ENCODE measurements around the gene XK. TPM values are rescaled to one million over a fixed set of nuclear protein-coding genes. Genes with fewer than 3 reads are reported as not detected.

Gene XK
- total and polyA plus RNA-seq, 8 donors: 1.1 to 47.7 (median 13.9) TPM

GRCh38 chrX:37690119-37690518 is 4.5 kb downstream of the XK start:
- Histone ChIP-seq H3K9me3 (peaks cover 0 to 5% (median 0%) of the 10 kb centered on the region in 4 donors), H3K36me3 (no peaks in the 10 kb centered on the region), H3K4me1 (peaks cover 0 to 5% (median under 1%) of the 10 kb centered on the region in 4 donors), H3K27ac (peak overlapping the region in 1 of 5 donors; percentile 36), H3K27me3 (peaks cover 0 to 4% (median 0%) of the 10 kb centered on the region in 3 donors), H3K4me3 (no peak overlapping the region)
- DNase-seq: no peak
- no peak for TF ChIP-seq POLR2AphosphoS5 (IDR thresholded peaks at IDR 0.05)
- TF ChIP-seq EP300 (IDR thresholded peaks at IDR 0.05): no peak
- TF ChIP-seq POLR2A (IDR thresholded peaks at IDR 0.05): no peak
- TF ChIP-seq CTCF (IDR thresholded peaks at IDR 0.05): no peak
- intact Hi-C loops (cut with DNase I; ENCODE audit: low total_unique reads): no loop called here

- no peaks in the 10 kb centered on the region for H3K9me3 ChIP-seq
- H3K4me3 ChIP-seq: no peak overlapping the region
- 65 to 85% (median 73%) methylated on average over 3 of the region's 3 CpGs for WGBS, 5 donors
- no peak overlapping the region for H3K27ac ChIP-seq
- H3K36me3 ChIP-seq: no peaks in the 10 kb centered on the region
- TF ChIP-seq POLR2A (IDR thresholded peaks at IDR 0.05) (no peak), CTCF (IDR thresholded peaks at IDR 0.05) (no peak), POLR2AphosphoS5 (IDR thresholded peaks at IDR 0.05) (no peak), EP300 (IDR thresholded peaks at IDR 0.05) (no peak)
- intact Hi-C loops (cut with DNase I; ENCODE audit: low total_unique reads): no loop called here
- no peaks in the 10 kb centered on the region for H3K27me3 ChIP-seq
- no peak for DNase-seq
- H3K4me1 ChIP-seq: peaks cover 0 to 12% (median 3%) of the 10 kb centered on the region in 4 donors
Measured at GRCh38 chrX:37692918-37693317, 7.3 kb downstream of the XK start.

- Histone ChIP-seq H3K27ac (peak overlapping the region in 1 of 5 donors; percentile 9), H3K36me3 (no peaks in the 10 kb centered on the region), H3K4me3 (no peak overlapping the region), H3K4me1 (peaks cover 0 to 15% (median 4%) of the 10 kb centered on the region in 4 donors), H3K27me3 (peaks cover 0 to 8% (median 0%) of the 10 kb centered on the region in 3 donors), H3K9me3 (no peaks in the 10 kb centered on the region)
- DNase-seq: peak in 1 of 2 donors; percentile 64
- WGBS, 5 donors: 17 to 50% (median 30%) methylated on average over 1 of the region's 1 CpG
- TF ChIP-seq POLR2AphosphoS5 (IDR thresholded peaks at IDR 0.05) (peak in 2 of 3 donors; percentile 15 to 32), EP300 (IDR thresholded peaks at IDR 0.05) (no peak)
- intact Hi-C loops (cut with DNase I; ENCODE audit: low total_unique reads): no loop called here
Measured at GRCh38 chrX:37697169-37697760, 11.7 kb downstream of the XK start.

- no peaks in the 10 kb centered on the region for H3K9me3 ChIP-seq
- no peak for DNase-seq
- intact Hi-C loops (cut with DNase I; ENCODE audit: low total_unique reads): no loop called here
- peaks cover 0 to 12% (median 4%) of the 10 kb centered on the region in 4 donors for H3K4me1 ChIP-seq
- 57 to 88% (median 75%) methylated on average over 3 to 4 of the region's 4 CpGs for WGBS, 5 donors
- no peak overlapping the region for H3K4me3 ChIP-seq
- H3K27ac ChIP-seq: no peak overlapping the region
- H3K27me3 ChIP-seq: peaks cover 0 to 8% (median 0%) of the 10 kb centered on the region in 3 donors
- TF ChIP-seq POLR2AphosphoS5 (IDR thresholded peaks at IDR 0.05): no peak
- no peak for TF ChIP-seq POLR2A (IDR thresholded peaks at IDR 0.05)
- no peak for TF ChIP-seq CTCF (IDR thresholded peaks at IDR 0.05)
- no peak for TF ChIP-seq EP300 (IDR thresholded peaks at IDR 0.05)
- H3K36me3 ChIP-seq: no peaks in the 10 kb centered on the region
Measured at GRCh38 chrX:37701588-37701987, 16.0 kb downstream of the XK start.

GRCh38 chrX:37711991-37712390 is 26.4 kb downstream of the XK start:
- Histone ChIP-seq H3K36me3 (no peaks in the 10 kb centered on the region), H3K27ac (no peak overlapping the region), H3K4me3 (no peak overlapping the region), H3K9me3 (no peaks in the 10 kb centered on the region), H3K4me1 (no peaks in the 10 kb centered on the region), H3K27me3 (no peaks in the 10 kb centered on the region)
- WGBS, 5 donors: 46 to 74% (median 68%) methylated on average over 3 of the region's 3 CpGs
- intact Hi-C loops (cut with DNase I; ENCODE audit: low total_unique reads): no loop called here
- DNase-seq: no peak
- TF ChIP-seq POLR2A (IDR thresholded peaks at IDR 0.05) (no peak), EP300 (IDR thresholded peaks at IDR 0.05) (no peak), POLR2AphosphoS5 (IDR thresholded peaks at IDR 0.05) (no peak), CTCF (IDR thresholded peaks at IDR 0.05) (no peak)

Data from stomach (tissue), 9 donors.